ENCODE results near the gene LRRC23.
A peak's percentile ranks its signal among the peaks of the same experiment; 100 is the strongest.

- TF ChIP-seq CTCF (IDR thresholded peaks at IDR 0.05) (peak in 1 of 5 experiments; percentile 61), EP300 (IDR thresholded peaks at IDR 0.05) (peak; percentile 90 to 91), POLR2A (IDR thresholded peaks at IDR 0.05) (peak in 1 of 2 donors; percentile 77)
Measured at GRCh38 chr12:6904280-6905276, at the start of gene LRRC23.

Data from tibial nerve (tissue), 4 donors.